MM.1S (cell line): ENCODE data around the gene LRATD1.

Experiments
- CTCF ChIP-seq: fragments of 300-600 bp; sonication (generic); IDR thresholded peaks from 2 replicates; pipeline ENCODE4 v1.5.1; 2016; ENCODE audit warnings: antibody characterized with exemption, low read length, mixed read lengths
- EZH2 ChIP-seq: fragments of 300-600 bp; sonication (generic); optimal IDR thresholded peaks from 2 replicates; pipeline ENCODE3; 2017; ENCODE audit warnings: low read depth, mild to moderate bottlenecking, antibody characterized with exemption, low read length, mixed read lengths

DNA sequence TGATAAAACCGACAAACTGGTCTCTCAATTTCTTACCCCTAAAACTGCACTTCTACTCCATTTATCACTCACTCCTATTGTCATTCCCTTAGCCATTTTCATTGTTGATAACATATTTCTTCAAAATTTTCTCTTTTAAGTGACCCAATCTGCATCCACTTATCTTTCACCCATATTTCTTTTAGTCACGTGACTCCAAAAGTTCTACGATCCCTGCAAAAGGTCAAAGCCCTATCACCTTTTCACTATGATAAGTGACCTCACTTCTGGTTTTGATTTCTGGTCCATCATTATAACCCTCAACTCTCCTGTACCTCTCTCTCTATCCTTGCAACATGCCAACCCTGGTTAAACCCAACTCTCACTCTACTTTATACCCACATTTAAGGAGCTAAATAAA is 49.1 kb downstream of the LRATD1 start:
- TF ChIP-seq EZH2 (no peak), CTCF (no peak)
